ENCODE results near the gene C1QTNF12.

GRCh38 chr1:1236945-1237873 is 9.3 kb downstream of the C1QTNF12 start:
- TF ChIP-seq POLR2A (IDR thresholded peaks at IDR 0.05) (no peak), CTCF (IDR thresholded peaks at IDR 0.05 in 4 of 5, conservative IDR thresholded peaks at IDR 0.05 in 1 of 5) (no peak)
